ENCODE measurements around the gene SORBS2. TPM values are rescaled to one million over a fixed set of nuclear protein-coding genes. Genes with fewer than 3 reads are reported as not detected.

SORBS2 gene
- total and polyA plus RNA-seq, 2 of the 4 experiments (the other 2 are of a cell fraction), result 0.18 TPM; not detected in 1

- Histone ChIP-seq H4K91ac (ENCODE audit: insufficient read depth, low read depth, low read length) (no peak overlapping the region), H3K9ac (ENCODE audit: low read depth, low read length) (no peak overlapping the region), H3K4ac (ENCODE audit: low read depth, low read length) (no peak overlapping the region), H3K4me3 (ENCODE audit: insufficient read depth, low read depth, low read length) (no peak overlapping the region), H3K23ac (ENCODE audit: low read depth, low read length) (no peak overlapping the region), H4K5ac (ENCODE audit: low read depth, low read length) (no peak overlapping the region), H3K14ac (replicated peaks; ENCODE audit: low read depth, low read length) (no peak overlapping the region), H3K27me3 (ENCODE audit: control insufficient read depth, insufficient read depth, low read length) (peaks cover 46% of the 10 kb centered on the region), H2BK5ac (ENCODE audit: low read depth, low read length, poor library complexity, severe bottlenecking) (no peak overlapping the region), H3K18ac (ENCODE audit: low read depth, low read length) (no peak overlapping the region), H3K36me3 (ENCODE audit: control insufficient read depth, insufficient read depth, low read length) (no peaks in the 10 kb centered on the region), H3K9me1 (ENCODE audit: insufficient read depth, low read length) (no peaks in the 10 kb centered on the region), H2BK15ac (ENCODE audit: low read depth, low read length) (no peak overlapping the region), H3K27ac (ENCODE audit: insufficient read depth, low read length) (no peak overlapping the region), H3K9me3 (ENCODE audit: control insufficient read depth, insufficient read depth, low read length) (peaks cover 5% of the 10 kb centered on the region), H3K56ac (ENCODE audit: extremely low read depth, insufficient read depth, low read length) (no peak overlapping the region), H3K4me1 (ENCODE audit: control insufficient read depth, insufficient read depth, low read length) (peaks cover 4% of the 10 kb centered on the region; the same call in 1 of the 2 replicates), H4K8ac (ENCODE audit: low read depth in 2 of 2, low read length in 2 of 2) (no peak overlapping the region), H3K79me1 (ENCODE audit: low read depth in 1 of 2, low read length in 2 of 2) (no peaks in the 10 kb centered on the region), H2BK20ac (ENCODE audit: low read depth, low read length) (no peak overlapping the region), H3K4me2 (ENCODE audit: low read depth, low read length) (no peak overlapping the region), H2AK9ac (replicated peaks; ENCODE audit: low read depth, low read length, poor library complexity) (no peak overlapping the region), H4K20me1 (ENCODE audit: insufficient read depth, low read length) (no peaks in the 10 kb centered on the region), H2BK120ac (ENCODE audit: low read depth, low read length) (no peak overlapping the region), H2AFZ (replicated peaks; ENCODE audit: low read length, poor library complexity) (no peak overlapping the region), H2AK5ac (ENCODE audit: low read depth, low read length) (no peak overlapping the region)
- intact Hi-C loops (cut with micrococcal nuclease) (no loop called here), in situ Hi-C loops (cut with MboI; ENCODE audit: low sequenced_read_pairs) (no loop called here), dilution Hi-C loops (cut with HindIII; ENCODE audit: low sequenced_read_pairs, unreplicated experiment) (no loop called here)
- no peak for DNase-seq
- CTCF ChIA-PET, result no interaction called here
- POLR2A ChIA-PET (ENCODE audit: unreplicated experiment), result no interaction called here
- WGBS, 2 experiments (ENCODE audit: extremely low coverage in 2 of 2, insufficient read length in 1 of 2), result 89% methylated on average over 1 of the region's 4 CpGs; no CpG with 5 or more reads in 1 of the 2 experiments
- TF ChIP-seq, protein P1, sequence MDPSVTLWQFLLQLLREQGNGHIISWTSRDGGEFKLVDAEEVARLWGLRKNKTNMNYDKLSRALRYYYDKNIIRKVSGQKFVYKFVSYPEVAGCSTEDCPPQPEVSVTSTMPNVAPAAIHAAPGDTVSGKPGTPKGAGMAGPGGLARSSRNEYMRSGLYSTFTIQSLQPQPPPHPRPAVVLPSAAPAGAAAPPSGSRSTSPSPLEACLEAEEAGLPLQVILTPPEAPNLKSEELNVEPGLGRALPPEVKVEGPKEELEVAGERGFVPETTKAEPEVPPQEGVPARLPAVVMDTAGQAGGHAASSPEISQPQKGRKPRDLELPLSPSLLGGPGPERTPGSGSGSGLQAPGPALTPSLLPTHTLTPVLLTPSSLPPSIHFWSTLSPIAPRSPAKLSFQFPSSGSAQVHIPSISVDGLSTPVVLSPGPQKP (IDR thresholded peaks at IDR 0.05; ENCODE audit: borderline replicate concordance, low read depth, low read length), result no peak
- no peak for TF ChIP-seq CEBPB (IDR thresholded peaks at IDR 0.05; ENCODE audit: low read depth, low read length)
- no peak for TF ChIP-seq RFX5 (IDR thresholded peaks at IDR 0.05; ENCODE audit: low read depth, low read length)
- TF ChIP-seq NFE2L2 (IDR thresholded peaks at IDR 0.05; ENCODE audit: low read depth, low read length), result no peak
- TF ChIP-seq, protein P2, sequence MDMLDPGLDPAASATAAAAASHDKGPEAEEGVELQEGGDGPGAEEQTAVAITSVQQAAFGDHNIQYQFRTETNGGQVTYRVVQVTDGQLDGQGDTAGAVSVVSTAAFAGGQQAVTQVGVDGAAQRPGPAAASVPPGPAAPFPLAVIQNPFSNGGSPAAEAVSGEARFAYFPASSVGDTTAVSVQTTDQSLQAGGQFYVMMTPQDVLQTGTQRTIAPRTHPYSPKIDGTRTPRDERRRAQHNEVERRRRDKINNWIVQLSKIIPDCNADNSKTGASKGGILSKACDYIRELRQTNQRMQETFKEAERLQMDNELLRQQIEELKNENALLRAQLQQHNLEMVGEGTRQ (IDR thresholded peaks at IDR 0.05; ENCODE audit: low read depth, low read length), result no peak
- TF ChIP-seq SMC3 (IDR thresholded peaks at IDR 0.05; ENCODE audit: low read depth, low read length), result no peak
- TF ChIP-seq CTCF (conservative IDR thresholded peaks at IDR 0.05; ENCODE audit: low read depth, low read length), result no peak
- no peak for TF ChIP-seq CHD1 (IDR thresholded peaks at IDR 0.05; ENCODE audit: low read depth, low read length)
- TF ChIP-seq RAD21 (IDR thresholded peaks at IDR 0.05; ENCODE audit: low read length), result no peak
- TF ChIP-seq BHLHE40 (IDR thresholded peaks at IDR 0.05; ENCODE audit: low read depth, low read length), result no peak
- no peak for TF ChIP-seq MAZ (IDR thresholded peaks at IDR 0.05; ENCODE audit: borderline replicate concordance, low read depth, low read length)
- no peak for TF ChIP-seq POLR2A (IDR thresholded peaks at IDR 0.05; ENCODE audit: low read depth, low read length)
- TF ChIP-seq RCOR1 (IDR thresholded peaks at IDR 0.05; ENCODE audit: insufficient replicate concordance, low read length), result no peak
- TF ChIP-seq MXI1 (IDR thresholded peaks at IDR 0.05; ENCODE audit: borderline replicate concordance, low read depth, low read length), result no peak
- TF ChIP-seq MAFK (IDR thresholded peaks at IDR 0.05; ENCODE audit: low read depth, low read length), result no peak
- TF ChIP-seq FOS (IDR thresholded peaks at IDR 0.05; ENCODE audit: low read depth, low read length), result no peak
- no TSS peak for BruUV-seq (replicated peaks)
- ATAC-seq (ENCODE audit: low read depth), result no peak
Observed at GRCh38 chr4:185740471-185740873, 71.5 kb downstream of the SORBS2 start.

All from IMR-90 (cell line).